ENCODE data around the gene BHLHE41.

GRCh38 chr12:26172013-26172412, 47.2 kb upstream of the BHLHE41 start:
- no peak for TF ChIP-seq RAD21 (IDR thresholded peaks at IDR 0.05 in 1 of 2, conservative IDR thresholded peaks at IDR 0.05 in 1 of 2; ENCODE audit: low read depth in 2 of 2, low read length in 2 of 2)
- TF ChIP-seq, protein P1, sequence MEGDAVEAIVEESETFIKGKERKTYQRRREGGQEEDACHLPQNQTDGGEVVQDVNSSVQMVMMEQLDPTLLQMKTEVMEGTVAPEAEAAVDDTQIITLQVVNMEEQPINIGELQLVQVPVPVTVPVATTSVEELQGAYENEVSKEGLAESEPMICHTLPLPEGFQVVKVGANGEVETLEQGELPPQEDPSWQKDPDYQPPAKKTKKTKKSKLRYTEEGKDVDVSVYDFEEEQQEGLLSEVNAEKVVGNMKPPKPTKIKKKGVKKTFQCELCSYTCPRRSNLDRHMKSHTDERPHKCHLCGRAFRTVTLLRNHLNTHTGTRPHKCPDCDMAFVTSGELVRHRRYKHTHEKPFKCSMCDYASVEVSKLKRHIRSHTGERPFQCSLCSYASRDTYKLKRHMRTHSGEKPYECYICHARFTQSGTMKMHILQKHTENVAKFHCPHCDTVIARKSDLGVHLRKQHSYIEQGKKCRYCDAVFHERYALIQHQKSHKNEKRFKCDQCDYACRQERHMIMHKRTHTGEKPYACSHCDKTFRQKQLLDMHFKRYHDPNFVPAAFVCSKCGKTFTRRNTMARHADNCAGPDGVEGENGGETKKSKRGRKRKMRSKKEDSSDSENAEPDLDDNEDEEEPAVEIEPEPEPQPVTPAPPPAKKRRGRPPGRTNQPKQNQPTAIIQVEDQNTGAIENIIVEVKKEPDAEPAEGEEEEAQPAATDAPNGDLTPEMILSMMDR (IDR thresholded peaks at IDR 0.05; ENCODE audit: control extremely low read depth in 1 of 3, insufficient read depth in 1 of 3, low read depth in 1 of 3, low read length in 3 of 3), result no peak
- no peak for TF ChIP-seq ASH2L (IDR thresholded peaks at IDR 0.05; ENCODE audit: low read length)
- no peak for TF ChIP-seq GTF2F1 (IDR thresholded peaks at IDR 0.05; ENCODE audit: borderline replicate concordance, low read depth, low read length)
- no peak for TF ChIP-seq TEAD4 (IDR thresholded peaks at IDR 0.05; ENCODE audit: low read depth, low read length)
- TF ChIP-seq KDM1A (IDR thresholded peaks at IDR 0.05; ENCODE audit: borderline replicate concordance, low read length), result no peak
- TF ChIP-seq POLR2A (IDR thresholded peaks at IDR 0.05; ENCODE audit: control extremely low read depth in 1 of 2, low read depth in 2 of 2, low read length in 2 of 2), result no peak
- TF ChIP-seq CEBPB (IDR thresholded peaks at IDR 0.05; ENCODE audit: low read depth, low read length), result no peak
- TF ChIP-seq ATF3 (IDR thresholded peaks at IDR 0.05; ENCODE audit: insufficient read depth, low read depth, low read length), result no peak
- TF ChIP-seq, protein P2, sequence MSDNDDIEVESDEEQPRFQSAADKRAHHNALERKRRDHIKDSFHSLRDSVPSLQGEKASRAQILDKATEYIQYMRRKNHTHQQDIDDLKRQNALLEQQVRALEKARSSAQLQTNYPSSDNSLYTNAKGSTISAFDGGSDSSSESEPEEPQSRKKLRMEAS (IDR thresholded peaks at IDR 0.05), result no peak
- TF ChIP-seq POLR2AphosphoS5 (IDR thresholded peaks at IDR 0.05; ENCODE audit: low read depth, low read length), result no peak
- TF ChIP-seq EP300 (IDR thresholded peaks at IDR 0.05; ENCODE audit: borderline replicate concordance in 1 of 2, low read depth in 2 of 2, low read length in 2 of 2), result no peak
- no peak for TF ChIP-seq SIN3A (conservative IDR thresholded peaks at IDR 0.05 in 1 of 2, IDR thresholded peaks at IDR 0.05 in 1 of 2; ENCODE audit: low read depth in 1 of 2, low read length in 2 of 2)

Data from H1 (cell line).